Stomach (tissue), 9 donors: ENCODE results near the gene BET1. TPM values are rescaled to one million over a fixed set of nuclear protein-coding genes. Genes with fewer than 3 reads are reported as not detected.
A peak's percentile ranks its signal among the peaks of the same experiment; 100 is the strongest.

Source experiments
- DNase-seq, 2 donors: peaks; one replicate each; pipeline versions ENCODE4 v3.0.0 to v3.0.0-alpha.2; 2013 to 2019
- H3K27ac ChIP-seq, 5 donors: fragments of 200-600 bp in 4 of 5; sonication (generic) in 4 of 5; one replicate each; pipeline ENCODE4 v1.5.1; 2013 to 2019; ENCODE audit warnings: mild to moderate bottlenecking in 1 of 5, moderate library complexity in 1 of 5
- H3K27me3 ChIP-seq, 3 donors: fragments of 200-600 bp; sonication (generic); one replicate each; pipeline ENCODE4 v1.5.1; 2017 to 2019; ENCODE audit warnings: mixed run types in 1 of 3
- H3K36me3 ChIP-seq, 4 donors: fragments of 200-600 bp; sonication (generic); 1 replicate in 3 of 4; 2 replicates in 1 of 4; pipeline ENCODE4 v1.5.1; 2016 to 2019
- H3K4me1 ChIP-seq, 4 donors: fragments of 200-600 bp; sonication (generic); one replicate each; pipeline ENCODE4 v1.5.1; 2016 to 2019
- H3K4me3 ChIP-seq, 4 donors: fragments of 200-600 bp; sonication (generic) in 3 of 4; one replicate each; pipeline ENCODE4 v1.5.1; 2016 to 2019; ENCODE audit warnings: mild to moderate bottlenecking in 1 of 4
- H3K9me3 ChIP-seq, 4 donors: fragments of 200-600 bp; sonication (generic); one replicate each; pipeline ENCODE4 v1.5.1; 2016 to 2019
- CTCF ChIP-seq, 7 experiments: fragments of 450-650 bp in 4 of 7; fragments of 200-600 bp in 3 of 7; sonication (generic) in 3 of 7; IDR thresholded peaks; one replicate each; pipeline ENCODE4 v1.5.1; 2016 to 2019; ENCODE audit warnings: antibody characterized with exemption in 7 of 7, control low read depth in 2 of 7, mild to moderate bottlenecking in 1 of 7
- EP300 ChIP-seq: sonication (generic); formaldehyde crosslinking; IDR thresholded peaks from one replicate; pipeline ENCODE4 v1.6.1; 2017; ENCODE audit warnings: antibody characterized with exemption
- POLR2A ChIP-seq, 4 donors: fragments of 450-650 bp; IDR thresholded peaks; one replicate each; pipeline ENCODE4 v1.6.1; 2016; ENCODE audit warnings: antibody characterized with exemption in 4 of 4, control low read depth in 2 of 4, mild to moderate bottlenecking in 1 of 4, moderate library complexity in 1 of 4
- POLR2AphosphoS5 ChIP-seq, 3 donors: sonication (generic); formaldehyde crosslinking; IDR thresholded peaks; one replicate each; pipeline ENCODE4 v1.6.1; 2016; ENCODE audit warnings: antibody characterized with exemption in 3 of 3
- WGBS, 5 donors: extraction: QIAGEN DNeasy Blood & Tissue Kit in 3 of 5; methylation state at CpG; one replicate each; pipeline versions ENCODE4 v1.1.5 to v1.1.7; 2013 to 2018; 5-methylcytosine and 5-hydroxymethylcytosine counted together
- intact Hi-C: fragments of 100-400 bp; cut with DNase I; formaldehyde crosslinking; loops from one replicate; pipeline ENCODE4 v1.15.1; 2023; ENCODE audit warnings: low total_unique reads
- polyA plus RNA-seq, 3 donors: library from polyadenylated mRNA; stranded (reverse); fragments of 200-250 nt; gene quantifications; one replicate each; pipeline ENCODE4 v1.2.3, GENCODE V29; 2013
- total RNA-seq, 5 donors: library from RNA; depleted of rRNA; stranded (reverse); fragments of >200 nt; gene quantifications; one replicate each; pipeline versions ENCODE4 v1.1.0 to v1.2.3, GENCODE V29; 2014 to 2016
- donor health status: healthy with polysubstance abuse.
- donor health status: Bipolar disorder and iron deficiency.
- donor health status: healthy.

BET1 gene
- total and polyA plus RNA-seq, 8 donors = 4.1 to 43.5 (median 24.7) TPM

GRCh38 chr7:93980744-93981479 is 23.2 kb downstream of the BET1 start:
- intact Hi-C loops = no loop called here
- H3K27ac ChIP-seq = peak overlapping the region in 1 of 5 donors; percentile 35

GRCh38 chr7:93977211-93977950 is 26.8 kb downstream of the BET1 start:
- Histone ChIP-seq H3K4me1 (peaks cover 0 to 9% (median 0%) of the 10 kb centered on the region in 4 donors), H3K27ac (no peak overlapping the region), H3K36me3 (no peaks in the 10 kb centered on the region), H3K4me3 (no peak overlapping the region), H3K27me3 (no peaks in the 10 kb centered on the region), H3K9me3 (no peaks in the 10 kb centered on the region)
- TF ChIP-seq POLR2AphosphoS5 (IDR thresholded peaks at IDR 0.05) = no peak
- no peak for TF ChIP-seq CTCF (IDR thresholded peaks at IDR 0.05)
- no peak for TF ChIP-seq POLR2A (IDR thresholded peaks at IDR 0.05)
- no peak for TF ChIP-seq EP300
- no peak for DNase-seq
- intact Hi-C loops = no loop called here
- 63 to 67% (median 67%) methylated on average over 7 of the region's 7 CpGs for WGBS, 5 donors

More at GRCh38 chr7:93980744-93981479, 23.2 kb downstream of the BET1 start:
- TF ChIP-seq CTCF (IDR thresholded peaks at IDR 0.05) = no peak
- no peak for TF ChIP-seq POLR2A (IDR thresholded peaks at IDR 0.05)
- no peak for TF ChIP-seq EP300
- TF ChIP-seq POLR2AphosphoS5 (IDR thresholded peaks at IDR 0.05) = no peak
- 74 to 85% (median 82%) methylated on average over 5 of the region's 5 CpGs for WGBS, 5 donors
- peak in 1 of 2 donors; percentile 32 for DNase-seq
- peaks cover 0 to 9% (median 0%) of the 10 kb centered on the region in 4 donors for H3K4me1 ChIP-seq
- H3K27me3 ChIP-seq = no peaks in the 10 kb centered on the region
- H3K4me3 ChIP-seq = peak overlapping the region in 1 of 4 donors; percentile 6
- no peaks in the 10 kb centered on the region for H3K9me3 ChIP-seq
- no peaks in the 10 kb centered on the region for H3K36me3 ChIP-seq

- Histone ChIP-seq H3K4me3 (no peak overlapping the region), H3K36me3 (no peaks in the 10 kb centered on the region), H3K27me3 (no peaks in the 10 kb centered on the region), H3K4me1 (no peaks in the 10 kb centered on the region), H3K27ac (no peak overlapping the region), H3K9me3 (no peaks in the 10 kb centered on the region)
- intact Hi-C loops = no loop called here
- no peak for TF ChIP-seq EP300
- no peak for TF ChIP-seq CTCF (IDR thresholded peaks at IDR 0.05)
- no peak for TF ChIP-seq POLR2A (IDR thresholded peaks at IDR 0.05)
- no peak for TF ChIP-seq POLR2AphosphoS5 (IDR thresholded peaks at IDR 0.05)
- WGBS, 5 donors = 83 to 96% (median 93%) methylated on average over 1 of the region's 1 CpG
- DNase-seq = no peak
Measured at GRCh38 chr7:93973134-93973533, 31.0 kb downstream of the BET1 start.

- WGBS, 5 donors = 68 to 75% (median 70%) methylated on average over 6 of the region's 6 CpGs
- Histone ChIP-seq H3K27me3 (no peaks in the 10 kb centered on the region), H3K4me1 (no peaks in the 10 kb centered on the region), H3K27ac (no peak overlapping the region), H3K9me3 (no peaks in the 10 kb centered on the region), H3K4me3 (no peak overlapping the region), H3K36me3 (no peaks in the 10 kb centered on the region)
- TF ChIP-seq POLR2A (IDR thresholded peaks at IDR 0.05) (no peak), EP300 (no peak), POLR2AphosphoS5 (IDR thresholded peaks at IDR 0.05) (no peak), CTCF (IDR thresholded peaks at IDR 0.05) (no peak)
- intact Hi-C loops = no loop called here
- no peak for DNase-seq
Measured at GRCh38 chr7:93972029-93972725, 32.0 kb downstream of the BET1 start.
